PFSK-1 (cell line): ENCODE data around the gene AMIGO3.
A peak's percentile ranks its signal among the peaks of the same experiment; 100 is the strongest.

Experiments used
- FOXP2 ChIP-seq: optimal IDR thresholded peaks from 2 replicates; pipeline ENCODE3; 2011; ENCODE audit warnings: borderline replicate concordance, control low read depth, inconsistent platforms; ENCODE audit not compliant: insufficient read depth; ENCODE audit errors: extremely low read length, extremely low read depth
- POLR2AphosphoS5 ChIP-seq: IDR thresholded peaks from 2 replicates; pipeline ENCODE4 v1.6.1; 2012; ENCODE audit warnings: low read depth, mild to moderate bottlenecking, control low read depth, low read length, moderate library complexity
- REST ChIP-seq, 2 experiments: IDR thresholded peaks; 2 replicates each; pipeline versions ENCODE4 v1.6.1 to v1.8.0; 2011 to 2012; ENCODE audit warnings: low read depth in 2 of 2, low read length in 2 of 2, control low read depth in 1 of 2, inconsistent platforms in 1 of 2, mild to moderate bottlenecking in 1 of 2, moderate library complexity in 1 of 2; ENCODE audit not compliant: insufficient read depth in 1 of 2
- SIN3A ChIP-seq: IDR thresholded peaks from 2 replicates; pipeline ENCODE4 v1.6.1; 2012; ENCODE audit warnings: mild to moderate bottlenecking, low read length, moderate library complexity, borderline replicate concordance; ENCODE audit not compliant: insufficient read depth
- TAF1 ChIP-seq: IDR thresholded peaks from 2 replicates; pipeline ENCODE4 v1.6.1; 2012; ENCODE audit warnings: low read length, control low read depth, borderline replicate concordance; ENCODE audit not compliant: insufficient read depth

AMIGO3 gene

GRCh38 chr3:49727154-49727923 lies 7.9 kb upstream of the AMIGO3 start:
- TF ChIP-seq SIN3A (no peak), FOXP2 (no peak), POLR2AphosphoS5 (no peak), TAF1 (no peak), REST (IDR thresholded peaks at IDR 0.05; ENCODE audit: insufficient read depth in 1 of 2, low read depth in 2 of 2, low read length in 2 of 2) (no peak)

GRCh38 chr3:49725906-49726681 lies 6.6 kb upstream of the AMIGO3 start:
- TF ChIP-seq SIN3A (no peak), FOXP2 (no peak), REST (IDR thresholded peaks at IDR 0.05; ENCODE audit: insufficient read depth in 1 of 2, low read depth in 2 of 2, low read length in 2 of 2) (no peak), TAF1 (no peak), POLR2AphosphoS5 (no peak)

- TF ChIP-seq REST (IDR thresholded peaks at IDR 0.05; ENCODE audit: insufficient read depth in 1 of 2, low read depth in 2 of 2, low read length in 2 of 2) (no peak), SIN3A (no peak), TAF1 (no peak), POLR2AphosphoS5 (no peak), FOXP2 (no peak)
Observed at GRCh38 chr3:49724586-49724985, 5.1 kb upstream of the AMIGO3 start.

- no peak; the same call in 1 of the 2 replicates for TF ChIP-seq SIN3A
- TF ChIP-seq FOXP2 = no peak
- TF ChIP-seq REST (IDR thresholded peaks at IDR 0.05; ENCODE audit: insufficient read depth in 1 of 2, low read depth in 2 of 2, low read length in 2 of 2) = 0 out of 4 replicates have a peak, but pooled peaks of 1 of the 2 experiments have one; percentile 7
- TF ChIP-seq POLR2AphosphoS5 = peak; percentile 69; the same call in 1 of the 2 replicates
- TF ChIP-seq TAF1 = no peak
Observed at GRCh38 chr3:49723628-49724551, 4.4 kb upstream of the AMIGO3 start, which contains the start of gene GMPPB. TSS of gene GMPPB (minus strand) at chr3:49723951. CDS start at chr3:49723726, 225 bp downstream.
